Astrocyte of the hippocampus (primary cell): ENCODE measurements around the gene PRR20D.
"Not testable (repeated sequence)": the region's sequence is repeated elsewhere in the genome, so short reads cannot be mapped to it uniquely, and the experiment has no call there.

Experiments
- DNase-seq: peaks from one replicate; pipeline ENCODE4 v3.0.0; 2011; ENCODE audit warnings: low read depth, low spot score

The PRR20D gene

DNA sequence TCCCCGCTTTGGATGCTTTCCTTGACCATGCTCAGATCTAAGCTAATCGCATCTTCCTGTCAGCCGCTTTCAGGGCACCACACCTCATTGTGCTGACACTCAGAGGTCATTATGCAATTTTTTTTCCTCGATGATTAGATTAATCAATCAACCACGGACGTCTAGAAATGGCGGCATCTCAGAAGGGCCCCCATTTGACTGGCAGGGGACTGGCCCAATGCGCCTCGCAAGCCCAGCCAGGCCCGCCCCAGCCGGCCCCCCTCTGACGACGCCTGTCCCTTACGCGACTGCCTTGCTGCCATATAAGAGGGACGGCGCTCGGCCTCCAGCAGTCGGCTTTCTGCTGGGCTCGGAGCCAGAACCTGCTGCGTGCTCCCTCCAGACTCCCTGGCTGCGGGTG, at the start of gene PRR20D:
TSS of gene PRR20D (plus strand) at position 301 of the 400 bp plus-strand sequence. CDS start 387 bp downstream, outside the sequence.
- DNase-seq = not testable (repeated sequence)

- DNase-seq = no peak
Observed at GRCh38 chr13:57114945-57115344, 45.5 kb upstream of the PRR20D start.

GRCh38 chr13:57123681-57124080, 36.8 kb upstream of the PRR20D start:
- DNase-seq = peak; percentile 36

GRCh38 chr13:57128909-57129308, 31.5 kb upstream of the PRR20D start:
- no peak for DNase-seq

GRCh38 chr13:57136093-57136492, 24.3 kb upstream of the PRR20D start:
- no peak for DNase-seq

DNA sequence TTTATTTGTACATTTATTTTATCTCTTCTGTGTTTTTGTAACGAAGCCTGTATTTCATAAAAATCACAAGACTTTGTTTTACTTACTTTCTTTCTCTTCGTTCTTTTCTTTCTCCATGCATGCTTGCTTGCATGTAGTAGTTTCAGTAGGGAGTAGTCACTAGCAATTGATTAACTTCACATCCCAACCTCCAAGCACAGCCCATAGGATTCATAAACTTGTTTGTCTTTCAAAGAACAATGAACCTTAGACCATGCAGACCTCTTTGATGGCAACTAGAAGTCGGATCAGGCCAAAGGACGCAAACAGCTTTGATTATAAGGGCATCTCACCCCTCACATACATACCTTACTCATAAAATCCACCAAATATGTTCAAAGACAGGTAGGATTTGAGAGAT, 22.8 kb upstream of the PRR20D start:
- no peak for DNase-seq

GRCh38 chr13:57138988-57139387, 21.4 kb upstream of the PRR20D start:
- DNase-seq = no peak

DNA sequence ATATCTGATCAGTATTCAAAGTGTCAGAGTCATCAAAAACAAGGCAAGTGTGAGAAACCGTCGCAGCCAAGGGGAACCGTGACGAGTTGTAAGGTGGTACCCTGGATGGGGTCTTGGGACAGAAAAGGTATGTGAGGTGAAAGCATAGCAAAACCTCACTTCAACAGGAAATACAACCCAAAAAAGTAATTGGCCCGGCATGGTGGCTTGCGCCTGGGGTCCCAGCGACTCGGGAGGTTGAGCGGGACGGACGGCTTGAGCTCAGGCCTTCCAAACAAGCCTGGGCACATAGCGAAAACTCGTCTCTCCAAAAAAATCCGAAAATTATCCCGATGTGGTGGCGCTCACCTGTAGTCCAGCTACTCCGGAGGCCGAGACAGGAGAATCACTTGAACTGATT, 20.7 kb upstream of the PRR20D start:
- DNase-seq = not testable (repeated sequence)

GRCh38 chr13:57140235-57140968, 20.0 kb upstream of the PRR20D start, which contains the start of gene PRR20A:
Gene PRR20A (plus strand): TSS chr13:57140918. CDS start chr13:57141305, 387 bp downstream.
- not testable (repeated sequence) for DNase-seq

DNA sequence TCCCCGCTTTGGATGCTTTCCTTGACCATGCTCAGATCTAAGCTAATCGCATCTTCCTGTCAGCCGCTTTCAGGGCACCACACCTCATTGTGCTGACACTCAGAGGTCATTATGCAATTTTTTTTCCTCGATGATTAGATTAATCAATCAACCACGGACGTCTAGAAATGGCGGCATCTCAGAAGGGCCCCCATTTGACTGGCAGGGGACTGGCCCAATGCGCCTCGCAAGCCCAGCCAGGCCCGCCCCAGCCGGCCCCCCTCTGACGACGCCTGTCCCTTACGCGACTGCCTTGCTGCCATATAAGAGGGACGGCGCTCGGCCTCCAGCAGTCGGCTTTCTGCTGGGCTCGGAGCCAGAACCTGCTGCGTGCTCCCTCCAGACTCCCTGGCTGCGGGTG, 13.2 kb upstream of the PRR20D start, which contains the start of gene PRR20B:
TSS of gene PRR20B (plus strand) at position 301 of the 400 bp plus-strand sequence. CDS start 387 bp downstream, outside the sequence.
- not testable (repeated sequence) for DNase-seq

DNA sequence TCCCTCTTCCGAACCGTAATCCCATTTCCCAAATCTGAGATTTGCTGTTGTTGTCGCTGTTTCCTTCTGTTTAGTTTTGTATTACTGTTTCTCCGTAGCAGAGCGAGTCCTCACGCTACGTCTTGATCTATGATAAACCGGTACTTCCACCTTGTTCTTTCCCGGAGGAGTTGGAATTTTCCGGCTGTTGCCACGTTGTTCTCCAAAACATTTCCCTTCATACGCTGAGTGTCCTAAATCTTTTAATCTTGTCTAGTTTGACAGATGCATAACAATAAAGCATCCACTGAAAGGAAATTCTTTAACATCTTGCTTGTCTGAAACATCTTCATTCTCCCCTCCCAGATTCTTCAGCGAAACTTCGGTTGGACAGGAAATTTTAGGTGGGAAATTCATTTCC, 12.3 kb upstream of the PRR20D start:
- not testable (repeated sequence) for DNase-seq

GRCh38 chr13:57153761-57154160, 6.7 kb upstream of the PRR20D start, which contains the start of gene PRR20C:
Gene PRR20C (plus strand): TSS chr13:57154061. CDS start chr13:57154448, 387 bp downstream.
- DNase-seq = not testable (repeated sequence)

- not testable (repeated sequence) for DNase-seq
Observed at GRCh38 chr13:57166897-57167296, 6.5 kb downstream of the PRR20D start, which contains the start of gene PRR20E. Gene PRR20E (plus strand): TSS chr13:57167197. CDS start chr13:57167584, 387 bp downstream.

- no peak for DNase-seq
Observed at GRCh38 chr13:57191667-57192066, 31.2 kb downstream of the PRR20D start.

DNA sequence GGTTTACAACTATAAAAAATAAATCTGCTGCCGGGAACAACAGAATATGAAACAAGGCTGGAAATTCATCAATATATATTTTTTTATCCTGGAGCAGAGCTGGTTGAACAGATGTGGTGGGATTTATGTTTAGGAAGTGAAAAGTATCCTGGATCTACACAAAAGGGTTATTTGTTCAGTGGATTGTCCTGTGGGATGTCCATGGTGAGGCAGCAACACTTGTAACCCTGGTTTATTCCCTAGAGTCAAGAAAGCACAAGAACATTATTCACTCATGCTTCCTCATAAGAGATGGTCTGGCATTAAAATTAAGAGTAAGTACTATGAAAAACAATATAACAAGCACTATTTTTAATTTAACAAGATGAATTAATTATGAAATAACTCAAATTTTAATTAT, 52.6 kb downstream of the PRR20D start:
- DNase-seq = no peak
